NCI-H748 treated with DMSO at 0.1 percent for 48 hours (cell line): ENCODE measurements around the gene ZNF611.
"Not testable (repeated sequence)": the region's sequence is repeated elsewhere in the genome, so short reads cannot be mapped to it uniquely, and the experiment has no call there.

Experiments
- DNase-seq: peaks from one replicate; lab custom pipeline; 2025; lab: John Stamatoyannopoulos, UW

Gene ZNF611

GRCh38 chr19:52716522-52716921 is 18.3 kb downstream of the ZNF611 start:
- DNase-seq = no peak

GRCh38 chr19:52715902-52716301 is 18.9 kb downstream of the ZNF611 start:
- DNase-seq = not testable (repeated sequence)

GRCh38 chr19:52715330-52715729 is 19.5 kb downstream of the ZNF611 start:
- DNase-seq = not testable (repeated sequence)

- not testable (repeated sequence) for DNase-seq
These were observed 21.8 kb downstream of the ZNF611 start for GRCh38 chr19:52713051-52713450.

GRCh38 chr19:52711661-52712060 is 23.2 kb downstream of the ZNF611 start:
- DNase-seq = not testable (repeated sequence)

GRCh38 chr19:52710538-52710937 is 24.3 kb downstream of the ZNF611 start:
- DNase-seq = no peak

- not testable (repeated sequence) for DNase-seq
These were observed 29.2 kb downstream of the ZNF611 start for GRCh38 chr19:52705615-52706014.

- no peak for DNase-seq
These were observed 30.9 kb downstream of the ZNF611 start for GRCh38 chr19:52703917-52704316.

GRCh38 chr19:52700673-52701072 is 34.2 kb downstream of the ZNF611 start:
- DNase-seq = no peak

GRCh38 chr19:52699555-52699954 is 35.3 kb downstream of the ZNF611 start:
- DNase-seq = not testable (repeated sequence)

GRCh38 chr19:52695996-52696395 is 38.8 kb downstream of the ZNF611 start:
- DNase-seq = no peak

- no peak for DNase-seq
These were observed 39.9 kb downstream of the ZNF611 start for GRCh38 chr19:52694921-52695320.

GRCh38 chr19:52694281-52694680 is 40.6 kb downstream of the ZNF611 start:
- DNase-seq = not testable (repeated sequence)

- DNase-seq = no peak
These were observed 42.3 kb downstream of the ZNF611 start for GRCh38 chr19:52692431-52693008.

- no peak for DNase-seq
These were observed 43.1 kb downstream of the ZNF611 start for GRCh38 chr19:52691737-52692136.

GRCh38 chr19:52691215-52691610 is 43.6 kb downstream of the ZNF611 start:
- no peak for DNase-seq

GRCh38 chr19:52690369-52691214 is 44.3 kb downstream of the ZNF611 start:
- DNase-seq = peak; percentile 68

GRCh38 chr19:52689843-52690368 is 44.9 kb downstream of the ZNF611 start:
- DNase-seq = no peak

- not testable (repeated sequence) for DNase-seq
These were observed 45.7 kb downstream of the ZNF611 start for GRCh38 chr19:52688925-52689796.

- DNase-seq = no peak
These were observed 46.5 kb downstream of the ZNF611 start for GRCh38 chr19:52688335-52688734.

GRCh38 chr19:52687684-52688083 is 47.2 kb downstream of the ZNF611 start:
- no peak for DNase-seq

GRCh38 chr19:52685811-52686210 is 49.0 kb downstream of the ZNF611 start:
- no peak for DNase-seq
